Mammary epithelial cell (primary cell): ENCODE results near the gene PIKFYVE.

Experiments used
- EZH2 ChIP-seq: IDR thresholded peaks from 2 replicates; pipeline ENCODE4 v1.6.1; 2012; ENCODE audit warnings: low read length, inconsistent platforms, borderline replicate concordance
- TF ChIP-seq, protein P1 (sequence below), 2 donors: IDR thresholded peaks in 1 of 2; conservative IDR thresholded peaks in 1 of 2; 2 replicates each; pipeline ENCODE4 v1.5.1; 2011 to 2012; ENCODE audit warnings: inconsistent platforms in 2 of 2, low read length in 2 of 2, mild to moderate bottlenecking in 2 of 2, control low read depth in 1 of 2, low read depth in 1 of 2; ENCODE audit not compliant: insufficient read depth in 1 of 2; ENCODE audit errors: extremely low read depth in 1 of 2

DNA sequence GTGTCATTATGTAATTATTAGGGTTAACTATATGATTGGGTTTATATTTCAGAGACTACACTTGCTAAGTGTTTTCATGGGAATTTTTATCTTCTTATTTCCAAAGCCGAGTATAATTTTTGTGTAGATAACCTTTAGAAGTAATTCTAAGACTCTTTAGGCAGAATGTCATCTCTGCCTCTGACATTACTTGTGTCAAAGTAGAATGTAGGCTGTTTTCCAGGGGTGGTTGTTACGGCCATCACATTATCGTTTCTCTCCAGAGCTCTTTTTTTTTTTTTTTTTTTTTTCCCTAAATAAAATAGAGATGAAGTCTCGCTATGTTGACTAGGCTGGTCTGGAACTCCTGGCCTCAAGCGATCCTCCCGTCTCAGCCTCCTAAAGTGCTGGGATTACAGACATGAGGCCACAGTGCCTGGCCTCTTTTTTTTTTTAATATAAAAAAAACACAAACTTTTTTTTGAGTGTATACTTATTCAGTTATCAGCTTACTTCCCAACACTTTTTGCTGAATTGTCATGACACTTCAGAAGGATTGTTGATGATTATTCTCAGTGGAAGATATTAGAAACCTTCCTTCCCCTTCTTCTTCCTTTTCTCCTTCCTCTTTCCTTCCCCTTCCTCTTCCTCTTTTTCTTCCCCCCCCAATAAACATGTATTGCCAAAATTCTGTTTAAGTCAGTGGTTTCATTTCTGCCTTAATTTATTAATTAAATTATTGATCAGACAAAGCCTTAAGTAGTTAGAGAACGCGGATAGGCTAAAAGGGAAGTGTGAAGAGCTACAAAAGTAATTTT lies 2.3 kb downstream of the PIKFYVE start:
- TF ChIP-seq, protein P1, sequence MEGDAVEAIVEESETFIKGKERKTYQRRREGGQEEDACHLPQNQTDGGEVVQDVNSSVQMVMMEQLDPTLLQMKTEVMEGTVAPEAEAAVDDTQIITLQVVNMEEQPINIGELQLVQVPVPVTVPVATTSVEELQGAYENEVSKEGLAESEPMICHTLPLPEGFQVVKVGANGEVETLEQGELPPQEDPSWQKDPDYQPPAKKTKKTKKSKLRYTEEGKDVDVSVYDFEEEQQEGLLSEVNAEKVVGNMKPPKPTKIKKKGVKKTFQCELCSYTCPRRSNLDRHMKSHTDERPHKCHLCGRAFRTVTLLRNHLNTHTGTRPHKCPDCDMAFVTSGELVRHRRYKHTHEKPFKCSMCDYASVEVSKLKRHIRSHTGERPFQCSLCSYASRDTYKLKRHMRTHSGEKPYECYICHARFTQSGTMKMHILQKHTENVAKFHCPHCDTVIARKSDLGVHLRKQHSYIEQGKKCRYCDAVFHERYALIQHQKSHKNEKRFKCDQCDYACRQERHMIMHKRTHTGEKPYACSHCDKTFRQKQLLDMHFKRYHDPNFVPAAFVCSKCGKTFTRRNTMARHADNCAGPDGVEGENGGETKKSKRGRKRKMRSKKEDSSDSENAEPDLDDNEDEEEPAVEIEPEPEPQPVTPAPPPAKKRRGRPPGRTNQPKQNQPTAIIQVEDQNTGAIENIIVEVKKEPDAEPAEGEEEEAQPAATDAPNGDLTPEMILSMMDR (conservative IDR thresholded peaks at IDR 0.05 in 1 of 2, IDR thresholded peaks at IDR 0.05 in 1 of 2; ENCODE audit: extremely low read depth in 1 of 2, insufficient read depth in 1 of 2, low read depth in 1 of 2, low read length in 2 of 2), result no peak
- TF ChIP-seq EZH2, result no peak
